ENCODE measurements around the gene IL17C.

IL17C gene

GRCh38 chr16:88687254-88687576 is 48.8 kb downstream of the IL17C start:
- no peak for FAIRE-seq

DNA sequence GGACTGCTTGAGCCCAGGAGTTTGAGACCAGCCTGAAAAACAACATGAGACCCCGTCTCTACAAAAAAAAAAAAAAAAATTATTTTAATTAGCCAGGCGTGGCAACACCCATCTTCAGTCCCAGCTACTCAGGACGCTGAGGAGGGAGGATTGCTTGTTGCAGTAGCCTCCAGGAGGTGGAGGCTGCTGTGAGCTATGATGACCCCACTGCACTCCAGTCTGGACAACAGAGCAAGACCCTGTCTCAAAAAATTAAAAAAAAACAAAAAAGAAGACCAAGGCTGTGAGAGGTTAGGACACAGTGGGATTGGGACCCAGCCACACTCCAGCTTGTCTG is 49.3 kb downstream of the IL17C start:
- FAIRE-seq: no peak

GRCh38 chr16:88688013-88688778 is 49.8 kb downstream of the IL17C start:
- no peak for FAIRE-seq
